Neural progenitor cell (in vitro differentiated cells): ENCODE results near the gene TXLNB. TPM values are rescaled to one million over a fixed set of nuclear protein-coding genes. Genes with fewer than 3 reads are reported as not detected.
"Not testable (repeated sequence)": the region's sequence is repeated elsewhere in the genome, so short reads cannot be mapped to it uniquely, and the experiment has no call there.

Experiments
- DNase-seq: peaks from one replicate; pipeline ENCODE4 v3.0.0-alpha.2; 2016; ENCODE audit warnings: low spot score
- H2AFZ ChIP-seq: fragments of 200-600 bp; sonication (generic); replicated peaks from 2 replicates; pipeline ENCODE4 v1.6.1; 2016; ENCODE audit warnings: antibody characterized with exemption
- H3F3A ChIP-seq: fragments of 200-600 bp; sonication (generic); 2 replicates; pipeline ENCODE4 v1.6.1; 2016; ENCODE audit warnings: antibody characterized with exemption, low read depth
- H3K27ac ChIP-seq: fragments of 200-600 bp; sonication (generic); 2 replicates; pipeline ENCODE4 v1.5.1; 2016; ENCODE audit warnings: mild to moderate bottlenecking
- H3K27me3 ChIP-seq: fragments of 200-600 bp; sonication (generic); 2 replicates; pipeline ENCODE4 v1.6.1; 2016; ENCODE audit warnings: mild to moderate bottlenecking, moderate library complexity
- H3K36me3 ChIP-seq: fragments of 200-600 bp; sonication (generic); 2 replicates; pipeline ENCODE4 v1.5.1; 2016
- H3K4me1 ChIP-seq: fragments of 200-600 bp; sonication (generic); 2 replicates; pipeline ENCODE4 v1.6.1; 2016; ENCODE audit warnings: mixed run types
- H3K4me2 ChIP-seq: fragments of 200-600 bp; sonication (generic); 2 replicates; pipeline ENCODE4 v1.6.1; 2016
- H3K4me3 ChIP-seq: fragments of 200-600 bp; sonication (generic); 2 replicates; pipeline ENCODE4 v1.5.1; 2016
- H3K79me2 ChIP-seq: fragments of 200-600 bp; sonication (generic); 2 replicates; pipeline ENCODE4 v1.6.1; 2016; ENCODE audit warnings: low read depth
- H3K9ac ChIP-seq: fragments of 200-600 bp; sonication (generic); 2 replicates; pipeline ENCODE4 v1.6.1; 2016
- H3K9me3 ChIP-seq: fragments of 200-600 bp; sonication (generic); 2 replicates; pipeline ENCODE4 v1.5.1; 2016; ENCODE audit warnings: low read depth
- H4K20me1 ChIP-seq: fragments of 200-600 bp; sonication (generic); 2 replicates; pipeline ENCODE4 v1.6.1; 2016; ENCODE audit warnings: low read depth
- H3K27ac Mint-ChIP-seq: 3 replicates; pipeline ENCODE4 v1.8.0; 2021; ENCODE audit warnings: mixed read lengths
- H3K27me3 Mint-ChIP-seq: 2 replicates; pipeline ENCODE4 v1.8.0; 2022; ENCODE audit warnings: low read depth, mild to moderate bottlenecking, inconsistent platforms, moderate library complexity, mixed read lengths; ENCODE audit not compliant: insufficient read depth
- H3K36me3 Mint-ChIP-seq: 3 replicates; pipeline ENCODE4 v1.8.0; 2021; ENCODE audit warnings: mixed read lengths
- H3K4me1 Mint-ChIP-seq: 3 replicates; pipeline ENCODE4 v1.8.0; 2021; ENCODE audit warnings: mixed read lengths
- H3K4me3 Mint-ChIP-seq: 3 replicates; pipeline ENCODE4 v1.8.0; 2021; ENCODE audit warnings: mild to moderate bottlenecking, moderate library complexity, mixed read lengths
- H3K9me3 Mint-ChIP-seq: 3 replicates; pipeline ENCODE4 v1.8.0; 2020; ENCODE audit warnings: mixed read lengths
- EZH2 ChIP-seq: fragments of 200-600 bp; sonication (generic); IDR thresholded peaks from 2 replicates; pipeline ENCODE4 v1.6.1; 2017; ENCODE audit warnings: antibody characterized with exemption, mild to moderate bottlenecking, moderate library complexity
- EZH2phosphoT487 ChIP-seq: fragments of 200-600 bp; sonication (generic); IDR thresholded peaks from 2 replicates; pipeline ENCODE4 v1.6.1; 2017; ENCODE audit warnings: antibody characterized with exemption
- total RNA-seq: library from RNA; depleted of rRNA; stranded (reverse); fragments of >200 nt; gene quantifications from 2 replicates; pipeline ENCODE4 v1.2.3, GENCODE V29; 2015; ENCODE audit warnings: low replicate concordance
- TF ChIP-seq, protein P1 (sequence below): fragments of 200-600 bp; sonication (generic); IDR thresholded peaks from 2 replicates; pipeline ENCODE4 v1.5.1; 2017; ENCODE audit warnings: antibody characterized with exemption, mild to moderate bottlenecking

Gene TXLNB
- total RNA-seq, 1 donor from 2014 or later, result 0.06 TPM

DNA sequence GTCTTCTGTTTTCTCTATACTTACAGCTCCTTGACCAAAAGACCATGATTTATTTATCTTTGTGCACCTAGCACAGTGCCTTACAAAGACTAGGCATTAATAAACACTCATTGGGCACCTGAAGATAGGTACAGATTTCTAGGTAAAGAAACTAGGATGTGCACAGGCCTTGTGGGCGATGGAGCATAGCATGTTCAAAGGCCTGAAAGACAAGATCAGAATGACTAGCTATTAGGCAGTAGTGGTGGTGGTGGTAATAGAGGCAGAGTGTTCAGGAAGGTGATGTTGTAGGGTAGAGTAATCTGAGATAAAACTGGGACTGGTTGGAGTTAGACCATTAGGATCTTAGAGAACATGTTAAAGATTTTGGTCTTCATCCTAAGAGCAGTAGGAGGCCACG, 3.9 kb downstream of the TXLNB start:
- no peak overlapping the region for H3K27ac Mint-ChIP-seq
- H3K4me1 Mint-ChIP-seq, result peaks cover 27% of the 10 kb centered on the region
- Histone ChIP-seq H2AFZ (no peak overlapping the region), H3K4me2 (no peak overlapping the region), H3K4me1 (peaks cover 12% of the 10 kb centered on the region), H3K79me2 (no peaks in the 10 kb centered on the region), H3K27me3 (no peaks in the 10 kb centered on the region), H3K9ac (no peak overlapping the region), H3K27ac (no peak overlapping the region), H3K36me3 (no peaks in the 10 kb centered on the region), H3F3A (no peaks in the 10 kb centered on the region), H3K9me3 (no peaks in the 10 kb centered on the region), H4K20me1 (no peaks in the 10 kb centered on the region), H3K4me3 (no peak overlapping the region)
- TF ChIP-seq, protein P1, sequence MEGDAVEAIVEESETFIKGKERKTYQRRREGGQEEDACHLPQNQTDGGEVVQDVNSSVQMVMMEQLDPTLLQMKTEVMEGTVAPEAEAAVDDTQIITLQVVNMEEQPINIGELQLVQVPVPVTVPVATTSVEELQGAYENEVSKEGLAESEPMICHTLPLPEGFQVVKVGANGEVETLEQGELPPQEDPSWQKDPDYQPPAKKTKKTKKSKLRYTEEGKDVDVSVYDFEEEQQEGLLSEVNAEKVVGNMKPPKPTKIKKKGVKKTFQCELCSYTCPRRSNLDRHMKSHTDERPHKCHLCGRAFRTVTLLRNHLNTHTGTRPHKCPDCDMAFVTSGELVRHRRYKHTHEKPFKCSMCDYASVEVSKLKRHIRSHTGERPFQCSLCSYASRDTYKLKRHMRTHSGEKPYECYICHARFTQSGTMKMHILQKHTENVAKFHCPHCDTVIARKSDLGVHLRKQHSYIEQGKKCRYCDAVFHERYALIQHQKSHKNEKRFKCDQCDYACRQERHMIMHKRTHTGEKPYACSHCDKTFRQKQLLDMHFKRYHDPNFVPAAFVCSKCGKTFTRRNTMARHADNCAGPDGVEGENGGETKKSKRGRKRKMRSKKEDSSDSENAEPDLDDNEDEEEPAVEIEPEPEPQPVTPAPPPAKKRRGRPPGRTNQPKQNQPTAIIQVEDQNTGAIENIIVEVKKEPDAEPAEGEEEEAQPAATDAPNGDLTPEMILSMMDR, result no peak
- TF ChIP-seq EZH2, result no peak
- no peak for TF ChIP-seq EZH2phosphoT487
- H3K27me3 Mint-ChIP-seq, result peaks cover 6% of the 10 kb centered on the region
- no peaks in the 10 kb centered on the region for H3K36me3 Mint-ChIP-seq
- no peaks in the 10 kb centered on the region for H3K9me3 Mint-ChIP-seq
- no peak overlapping the region for H3K4me3 Mint-ChIP-seq
- no peak for DNase-seq

DNA sequence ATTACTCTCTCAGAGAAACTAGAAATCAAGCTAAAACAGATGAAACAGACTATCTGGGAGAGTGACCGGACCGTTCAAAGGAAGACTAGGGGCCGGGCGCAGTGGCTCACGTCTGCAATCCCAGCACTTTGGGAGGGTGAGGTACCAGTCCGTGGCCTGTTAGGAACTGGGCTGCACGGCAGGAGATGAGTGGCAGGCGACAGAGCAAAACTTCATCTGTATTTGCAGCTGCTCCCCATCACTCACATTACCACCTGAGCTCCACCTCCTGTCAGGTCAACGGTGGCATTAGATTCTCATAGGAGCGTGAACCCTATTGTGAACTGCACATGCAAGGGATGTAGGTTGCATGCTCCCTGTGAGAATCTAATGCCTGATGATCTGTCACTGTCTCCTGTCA, 5.4 kb downstream of the TXLNB start:
- H3K36me3 Mint-ChIP-seq, H3K4me2 ChIP-seq, H3K9me3 ChIP-seq, H3K4me3 ChIP-seq, H3K36me3 ChIP-seq, H3K27me3 ChIP-seq, H3K4me3 Mint-ChIP-seq, DNase-seq, H3K27ac Mint-ChIP-seq, H3K79me2 ChIP-seq, H3F3A ChIP-seq, H3K4me1 ChIP-seq, H2AFZ ChIP-seq, H3K9me3 Mint-ChIP-seq, H3K27ac ChIP-seq, H3K9ac ChIP-seq, H3K27me3 Mint-ChIP-seq, H4K20me1 ChIP-seq: not testable (repeated sequence)
- peaks cover 15% of the 10 kb centered on the region for H3K4me1 Mint-ChIP-seq

DNA sequence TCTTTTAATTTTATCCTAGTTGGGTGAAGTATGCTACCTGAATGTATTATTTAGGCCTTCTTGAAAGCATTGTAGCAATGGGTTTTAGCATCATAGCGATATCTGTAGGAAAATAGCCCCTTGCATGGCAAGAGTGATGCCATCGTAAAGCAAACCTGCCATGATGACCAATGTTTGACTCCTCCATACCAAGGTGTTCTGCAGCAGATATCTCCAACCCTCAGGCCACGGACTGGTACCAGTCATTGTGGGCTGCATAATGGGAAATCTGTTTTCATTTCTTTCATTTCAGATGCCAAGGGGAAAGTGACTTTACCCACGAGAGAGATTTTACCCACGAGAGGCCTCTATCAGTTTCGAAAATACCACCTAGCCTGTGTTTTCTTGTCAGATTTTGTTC, 6.2 kb downstream of the TXLNB start:
- no peak for DNase-seq
- Histone ChIP-seq H3K79me2 (no peaks in the 10 kb centered on the region), H4K20me1 (no peaks in the 10 kb centered on the region), H3K9ac (no peak overlapping the region), H3F3A (no peaks in the 10 kb centered on the region), H3K9me3 (no peaks in the 10 kb centered on the region), H3K36me3 (no peaks in the 10 kb centered on the region), H3K4me3 (no peak overlapping the region), H3K4me1 (no peaks in the 10 kb centered on the region), H3K27me3 (no peaks in the 10 kb centered on the region), H2AFZ (no peak overlapping the region), H3K27ac (no peak overlapping the region), H3K4me2 (no peak overlapping the region)
- Mint-ChIP-seq H3K4me3 (no peak overlapping the region), H3K36me3 (no peaks in the 10 kb centered on the region), H3K27ac (peak overlapping the region; percentile 54), H3K4me1 (peaks cover 10% of the 10 kb centered on the region), H3K9me3 (no peaks in the 10 kb centered on the region), H3K27me3 (peaks cover 2% of the 10 kb centered on the region)
- no peak for TF ChIP-seq EZH2
- TF ChIP-seq EZH2phosphoT487, result no peak
- TF ChIP-seq, protein P1, result no peak

DNA sequence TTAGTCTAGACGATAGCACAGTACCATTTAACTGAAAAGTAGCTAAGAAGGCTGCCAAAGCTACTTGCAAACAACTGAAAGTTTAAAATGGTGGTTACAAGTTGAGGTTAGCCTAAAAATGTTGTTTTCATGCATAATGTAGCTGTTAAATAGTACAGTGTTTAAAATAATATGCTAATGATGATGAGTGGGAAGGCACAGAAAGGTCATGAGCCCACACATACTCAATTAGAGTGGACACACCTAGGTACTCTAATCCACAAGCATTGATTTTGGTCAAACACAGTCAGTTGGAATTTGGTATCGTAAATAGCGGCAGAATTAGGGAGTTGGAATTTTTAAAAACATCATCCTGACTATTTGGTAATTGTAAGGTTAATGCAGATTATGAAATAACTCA, 7.0 kb downstream of the TXLNB start:
- H3K36me3 Mint-ChIP-seq, result no peaks in the 10 kb centered on the region
- H3K4me3 ChIP-seq, result no peak overlapping the region
- H2AFZ ChIP-seq, result no peak overlapping the region
- no peak overlapping the region for H3K4me3 Mint-ChIP-seq
- no peak overlapping the region for H3K27ac ChIP-seq
- H3K4me2 ChIP-seq, result no peak overlapping the region
- no peaks in the 10 kb centered on the region for H4K20me1 ChIP-seq
- peaks cover 8% of the 10 kb centered on the region for H3K4me1 Mint-ChIP-seq
- H3K9me3 Mint-ChIP-seq, result no peaks in the 10 kb centered on the region
- no peak overlapping the region for H3K27ac Mint-ChIP-seq
- peaks cover 2% of the 10 kb centered on the region for H3K27me3 Mint-ChIP-seq
- H3F3A ChIP-seq, result no peaks in the 10 kb centered on the region
- no peaks in the 10 kb centered on the region for H3K36me3 ChIP-seq
- no peaks in the 10 kb centered on the region for H3K9me3 ChIP-seq
- TF ChIP-seq EZH2phosphoT487, result no peak
- TF ChIP-seq, protein P1, result no peak
- TF ChIP-seq EZH2, result no peak
- H3K27me3 ChIP-seq, result no peaks in the 10 kb centered on the region
- H3K9ac ChIP-seq, result no peak overlapping the region
- H3K79me2 ChIP-seq, result no peaks in the 10 kb centered on the region
- no peaks in the 10 kb centered on the region for H3K4me1 ChIP-seq
- no peak for DNase-seq
